ENCODE data around the gene SUMO1. TPM values are rescaled to one million over a fixed set of nuclear protein-coding genes. Genes with fewer than 3 reads are reported as not detected.
A peak's percentile ranks its signal among the peaks of the same experiment; 100 is the strongest.

Gene SUMO1
- total and polyA plus RNA-seq, 2 experiments from 2014 or later, result 153 to 158 TPM

DNA sequence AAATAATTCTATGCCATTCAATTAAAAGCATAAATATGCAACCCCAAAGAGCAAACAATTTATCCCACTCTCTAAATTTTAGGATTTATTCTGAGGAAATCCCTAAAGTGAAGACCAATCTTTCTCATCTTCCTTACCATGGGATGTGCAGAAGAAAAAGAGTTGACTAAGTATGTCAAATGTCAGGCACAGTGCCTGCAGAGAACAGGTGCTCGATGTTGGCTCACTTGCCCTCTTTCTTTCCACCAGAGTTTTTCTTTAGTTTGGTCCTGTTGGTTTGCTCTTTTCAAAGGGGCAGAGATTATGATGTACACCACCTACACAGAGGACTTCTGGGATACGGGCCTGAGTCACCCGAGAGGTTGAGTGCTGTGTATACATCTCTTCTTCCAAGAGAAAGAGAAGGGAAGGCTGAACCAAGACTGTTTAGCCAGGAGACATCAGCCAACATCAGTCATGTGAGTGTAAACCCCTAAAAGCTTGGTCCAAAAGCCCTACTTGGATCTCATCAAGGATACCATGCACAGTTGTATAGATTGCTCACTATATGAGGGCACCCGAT is 51.7 kb downstream of the SUMO1 start:
- Histone ChIP-seq H3K4me2 (no peak overlapping the region), H3K79me2 (no peaks in the 10 kb centered on the region), H3K27ac (no peak overlapping the region), H4K20me1 (ENCODE audit: insufficient read depth, poor library complexity, severe bottlenecking) (no peaks in the 10 kb centered on the region), H3K4me3 (no peak overlapping the region), H3K36me3 (replicated peaks; ENCODE audit: insufficient read depth, low read depth) (no peaks in the 10 kb centered on the region), H3K9me3 (ENCODE audit: low read depth) (no peaks in the 10 kb centered on the region), H3K4me1 (ENCODE audit: insufficient read depth) (peaks cover 5% of the 10 kb centered on the region), H3K9me2 (replicated peaks; ENCODE audit: insufficient read depth) (no peaks in the 10 kb centered on the region), H3K27me3 (no peaks in the 10 kb centered on the region), H2AFZ (no peak overlapping the region)
- DNase-seq (ENCODE audit: low spot score), result no peak
- TF ChIP-seq EZH2 (IDR thresholded peaks at IDR 0.05; ENCODE audit: borderline replicate concordance) (no peak), EZH2phosphoT487 (IDR thresholded peaks at IDR 0.05; ENCODE audit: low read depth, severe bottlenecking, unreplicated experiment) (no peak)
- TF ChIP-seq, protein P1, sequence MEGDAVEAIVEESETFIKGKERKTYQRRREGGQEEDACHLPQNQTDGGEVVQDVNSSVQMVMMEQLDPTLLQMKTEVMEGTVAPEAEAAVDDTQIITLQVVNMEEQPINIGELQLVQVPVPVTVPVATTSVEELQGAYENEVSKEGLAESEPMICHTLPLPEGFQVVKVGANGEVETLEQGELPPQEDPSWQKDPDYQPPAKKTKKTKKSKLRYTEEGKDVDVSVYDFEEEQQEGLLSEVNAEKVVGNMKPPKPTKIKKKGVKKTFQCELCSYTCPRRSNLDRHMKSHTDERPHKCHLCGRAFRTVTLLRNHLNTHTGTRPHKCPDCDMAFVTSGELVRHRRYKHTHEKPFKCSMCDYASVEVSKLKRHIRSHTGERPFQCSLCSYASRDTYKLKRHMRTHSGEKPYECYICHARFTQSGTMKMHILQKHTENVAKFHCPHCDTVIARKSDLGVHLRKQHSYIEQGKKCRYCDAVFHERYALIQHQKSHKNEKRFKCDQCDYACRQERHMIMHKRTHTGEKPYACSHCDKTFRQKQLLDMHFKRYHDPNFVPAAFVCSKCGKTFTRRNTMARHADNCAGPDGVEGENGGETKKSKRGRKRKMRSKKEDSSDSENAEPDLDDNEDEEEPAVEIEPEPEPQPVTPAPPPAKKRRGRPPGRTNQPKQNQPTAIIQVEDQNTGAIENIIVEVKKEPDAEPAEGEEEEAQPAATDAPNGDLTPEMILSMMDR (IDR thresholded peaks at IDR 0.05; ENCODE audit: poor library complexity), result no peak
- WGBS (ENCODE audit: low lambda C conversion rate, missing lambda C conversion rate), result 93% methylated on average over 4 of the region's 4 CpGs

- no peak overlapping the region for H3K27ac ChIP-seq
- no peak overlapping the region for H3K4me3 ChIP-seq
- no peak for DNase-seq (ENCODE audit: low spot score)
- H3K4me1 ChIP-seq (ENCODE audit: insufficient read depth), result peaks cover 5% of the 10 kb centered on the region
- H3K27me3 ChIP-seq, result no peaks in the 10 kb centered on the region
- WGBS (ENCODE audit: low lambda C conversion rate, missing lambda C conversion rate), result 88% methylated on average over 6 of the region's 6 CpGs
- H3K9me3 ChIP-seq (ENCODE audit: low read depth), result no peaks in the 10 kb centered on the region
- no peaks in the 10 kb centered on the region for H3K9me2 ChIP-seq (replicated peaks; ENCODE audit: insufficient read depth)
- H3K36me3 ChIP-seq (replicated peaks; ENCODE audit: insufficient read depth, low read depth), result no peaks in the 10 kb centered on the region
- H3K4me2 ChIP-seq, result no peak overlapping the region
- no peaks in the 10 kb centered on the region for H4K20me1 ChIP-seq (ENCODE audit: insufficient read depth, poor library complexity, severe bottlenecking)
- no peak overlapping the region for H2AFZ ChIP-seq
- H3K79me2 ChIP-seq, result no peaks in the 10 kb centered on the region
- TF ChIP-seq EZH2 (IDR thresholded peaks at IDR 0.05; ENCODE audit: borderline replicate concordance), result no peak
- TF ChIP-seq EZH2phosphoT487 (IDR thresholded peaks at IDR 0.05; ENCODE audit: low read depth, severe bottlenecking, unreplicated experiment), result no peak
- TF ChIP-seq, protein P1 (IDR thresholded peaks at IDR 0.05; ENCODE audit: poor library complexity), result no peak
Measured at GRCh38 chr2:202185156-202185555, 53.2 kb downstream of the SUMO1 start.

DNA sequence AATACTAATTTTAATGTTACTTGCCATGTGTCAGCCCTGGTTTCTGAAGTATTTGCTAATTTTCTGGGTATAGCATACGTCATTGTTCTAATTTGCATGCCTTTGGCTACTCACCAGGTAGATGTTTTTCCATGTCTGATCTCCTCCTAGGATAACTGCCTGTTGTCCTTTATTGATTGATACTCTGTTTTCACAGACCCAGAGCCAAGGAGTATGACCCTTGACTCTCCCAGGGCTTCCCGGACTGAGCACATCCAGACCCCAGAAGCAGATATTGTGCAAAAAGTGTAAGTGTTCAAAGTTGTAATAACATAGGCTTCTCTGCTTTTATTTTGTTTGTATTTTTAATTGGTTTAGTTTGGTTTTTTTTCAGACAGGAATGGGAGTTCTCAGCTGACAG is 53.8 kb downstream of the SUMO1 start:
- DNase-seq (ENCODE audit: low spot score), result no peak
- no peak overlapping the region for H3K4me2 ChIP-seq
- H3K9me3 ChIP-seq (ENCODE audit: low read depth), result no peaks in the 10 kb centered on the region
- H3K27me3 ChIP-seq, result no peaks in the 10 kb centered on the region
- no peak overlapping the region for H2AFZ ChIP-seq
- 70% methylated on average over 2 of the region's 2 CpGs for WGBS (ENCODE audit: low lambda C conversion rate, missing lambda C conversion rate)
- no peak overlapping the region for H3K27ac ChIP-seq
- H4K20me1 ChIP-seq (ENCODE audit: insufficient read depth, poor library complexity, severe bottlenecking), result no peaks in the 10 kb centered on the region
- H3K36me3 ChIP-seq (replicated peaks; ENCODE audit: insufficient read depth, low read depth), result no peaks in the 10 kb centered on the region
- H3K79me2 ChIP-seq, result no peaks in the 10 kb centered on the region
- peaks cover 5% of the 10 kb centered on the region for H3K4me1 ChIP-seq (ENCODE audit: insufficient read depth)
- H3K4me3 ChIP-seq, result no peak overlapping the region
- H3K9me2 ChIP-seq (replicated peaks; ENCODE audit: insufficient read depth), result no peaks in the 10 kb centered on the region
- TF ChIP-seq EZH2phosphoT487 (IDR thresholded peaks at IDR 0.05; ENCODE audit: low read depth, severe bottlenecking, unreplicated experiment), result no peak

- 53% methylated on average over 7 of the region's 7 CpGs for WGBS (ENCODE audit: low lambda C conversion rate, missing lambda C conversion rate)
Measured at GRCh38 chr2:202178346-202178958, 59.9 kb downstream of the SUMO1 start.

More at GRCh38 chr2:202178346-202178958, 59.9 kb downstream of the SUMO1 start:
- Histone ChIP-seq H2AFZ (no peak overlapping the region), H4K20me1 (ENCODE audit: insufficient read depth, poor library complexity, severe bottlenecking) (no peaks in the 10 kb centered on the region), H3K27ac (no peak overlapping the region), H3K79me2 (no peaks in the 10 kb centered on the region), H3K4me1 (ENCODE audit: insufficient read depth) (no peaks in the 10 kb centered on the region), H3K4me3 (no peak overlapping the region), H3K36me3 (replicated peaks; ENCODE audit: insufficient read depth, low read depth) (no peaks in the 10 kb centered on the region), H3K9me2 (replicated peaks; ENCODE audit: insufficient read depth) (no peaks in the 10 kb centered on the region), H3K9me3 (ENCODE audit: low read depth) (no peaks in the 10 kb centered on the region), H3K4me2 (no peak overlapping the region), H3K27me3 (no peaks in the 10 kb centered on the region)
- TF ChIP-seq, protein P1 (IDR thresholded peaks at IDR 0.05; ENCODE audit: poor library complexity), result peak; percentile 92
- TF ChIP-seq EZH2phosphoT487 (IDR thresholded peaks at IDR 0.05; ENCODE audit: low read depth, severe bottlenecking, unreplicated experiment), result no peak
- DNase-seq (ENCODE audit: low spot score), result peak; percentile 80

All from hepatocyte (in vitro differentiated cells).